HCEC 1CT (cell line): ENCODE data around the gene RSF1.
A peak's percentile ranks its signal among the peaks of the same experiment; 100 is the strongest.
"Not testable (repeated sequence)": the region's sequence is repeated elsewhere in the genome, so short reads cannot be mapped to it uniquely, and the experiment has no call there.

Source experiments
- DNase-seq: peaks from one replicate; pipeline ENCODE4 v3.0.0-alpha.2; 2017

Gene RSF1

GRCh38 chr11:77820565-77821348 is at the start of gene RSF1, which contains the start of gene AAMDC:
Gene RSF1 (minus strand): TSS chr11:77820722. CDS start chr11:77820714, 8 bp downstream.
Gene AAMDC (plus strand): TSS chr11:77821144. CDS start chr11:77842497, 21,353 bp downstream.
- peak; percentile 98 for DNase-seq

GRCh38 chr11:77868744-77869143 is 48.2 kb upstream of the RSF1 start:
- no peak for DNase-seq

GRCh38 chr11:77866336-77866735 is 45.8 kb upstream of the RSF1 start:
- DNase-seq: no peak

GRCh38 chr11:77865805-77866204 is 45.3 kb upstream of the RSF1 start:
- no peak for DNase-seq

GRCh38 chr11:77861444-77861843 is 40.9 kb upstream of the RSF1 start:
- not testable (repeated sequence) for DNase-seq

GRCh38 chr11:77857906-77858457 is 37.5 kb upstream of the RSF1 start:
- DNase-seq: not testable (repeated sequence)

GRCh38 chr11:77854838-77855237 is 34.3 kb upstream of the RSF1 start:
- DNase-seq: no peak

- no peak for DNase-seq
Observed at GRCh38 chr11:77851503-77851902, 31.0 kb upstream of the RSF1 start.

GRCh38 chr11:77843700-77844099 is 23.2 kb upstream of the RSF1 start:
- DNase-seq: not testable (repeated sequence)

GRCh38 chr11:77842441-77843121 is 22.1 kb upstream of the RSF1 start:
- DNase-seq: peak; percentile 2

- DNase-seq: no peak
Observed at GRCh38 chr11:77833302-77833701, 12.8 kb upstream of the RSF1 start.

- no peak for DNase-seq
Observed at GRCh38 chr11:77828926-77829325, 8.4 kb upstream of the RSF1 start.

GRCh38 chr11:77823775-77824174 is 3.3 kb upstream of the RSF1 start:
- no peak for DNase-seq

GRCh38 chr11:77822126-77822525 is 1.6 kb upstream of the RSF1 start:
- DNase-seq: not testable (repeated sequence)

- DNase-seq: peak; percentile 45
Observed at GRCh38 chr11:77821349-77821851, 878 bp upstream of the RSF1 start.

- DNase-seq: peak; percentile 20
Observed at GRCh38 chr11:77819921-77820564, 479 bp downstream of the RSF1 start.

GRCh38 chr11:77819411-77819920 is 1.1 kb downstream of the RSF1 start:
- DNase-seq: peak; percentile 87

GRCh38 chr11:77815459-77815858 is 5.1 kb downstream of the RSF1 start:
- DNase-seq: no peak

GRCh38 chr11:77814848-77815247 is 5.7 kb downstream of the RSF1 start:
- DNase-seq: no peak

- no peak for DNase-seq
Observed at GRCh38 chr11:77813256-77813655, 7.3 kb downstream of the RSF1 start.

- no peak for DNase-seq
Observed at GRCh38 chr11:77806993-77807392, 13.5 kb downstream of the RSF1 start.

GRCh38 chr11:77806415-77806814 is 14.1 kb downstream of the RSF1 start:
- DNase-seq: no peak

- no peak for DNase-seq
Observed at GRCh38 chr11:77801477-77801876, 19.0 kb downstream of the RSF1 start.
